Activated CD4-positive, alpha-beta T cell treated with anti-CD3 and anti-CD28 coated beads for 36 hours (primary cell): ENCODE measurements around the gene MCF2. TPM values are rescaled to one million over a fixed set of nuclear protein-coding genes. Genes with fewer than 3 reads are reported as not detected.

ENCODE experiments used
- ATAC-seq: fragments of 200-7000 bp; cut with Tn5 transposase; one replicate; pipeline ENCODE4 v1.10.0; 2021; ENCODE audit warnings: mild to moderate bottlenecking, moderate library complexity
- CTCF ChIA-PET: fragments of 350-600 bp; sonication (Branson Sonifier 250); formaldehyde crosslinking; loops from one replicate; lab custom pipeline; 2021; ENCODE audit warnings: antibody characterized with exemption; lab: Charles Lee
- POLR2A ChIA-PET: fragments of 350-600 bp; sonication (Branson Sonifier 250); formaldehyde crosslinking; loops from one replicate; lab custom pipeline; 2021; ENCODE audit warnings: antibody characterized with exemption, inconsistent platforms; lab: Charles Lee
- DNase-seq: peaks from one replicate; pipeline ENCODE4 v3.0.0-alpha.2; 2020
- H3K27ac Mint-ChIP-seq: one replicate; pipeline ENCODE4 v1.8.0; 2021; ENCODE audit warnings: mixed read lengths
- H3K27me3 Mint-ChIP-seq: one replicate; pipeline ENCODE4 v1.8.0; 2021; ENCODE audit warnings: mixed read lengths
- H3K36me3 Mint-ChIP-seq: one replicate; pipeline ENCODE4 v1.8.0; 2021; ENCODE audit warnings: low read depth, mixed read lengths
- H3K4me1 Mint-ChIP-seq: one replicate; pipeline ENCODE4 v1.8.0; 2021; ENCODE audit warnings: mixed read lengths
- H3K4me3 Mint-ChIP-seq: one replicate; pipeline ENCODE4 v1.8.0; 2021; ENCODE audit warnings: mild to moderate bottlenecking, moderate library complexity, mixed read lengths
- H3K9me3 Mint-ChIP-seq: one replicate; pipeline ENCODE4 v1.8.0; 2021; ENCODE audit warnings: low read depth, mixed read lengths
- intact Hi-C, 2 experiments: fragments of 100-400 bp; cut with DNase I in 1 of 2; cut with micrococcal nuclease in 1 of 2; formaldehyde crosslinking; loops; one replicate each; pipeline versions ENCODE4 v1.14.2 to v1.15.1; 2022 to 2024; cut with DNase I, micrococcal nuclease
- total RNA-seq, 2 experiments: library from RNA; stranded (reverse); gene quantifications; one replicate each; pipeline ENCODE4 v1.2.3, GENCODE V29; 2021

The MCF2 gene
- total RNA-seq, 2 experiments from 2014 or later: 0.34 to 0.74 TPM

- H3K4me1 Mint-ChIP-seq: no peaks in the 10 kb centered on the region
Observed at GRCh38 chrX:139538907-139539790, 168.8 kb downstream of the MCF2 start.

GRCh38 chrX:139533444-139533843 lies 174.5 kb downstream of the MCF2 start:
- intact Hi-C loops: no loop called here
- no peaks in the 10 kb centered on the region for H3K27me3 Mint-ChIP-seq
- ATAC-seq (no peak), DNase-seq (no peak)
- ChIA-PET POLR2A (no interaction called here), CTCF (no interaction called here)
- H3K9me3 Mint-ChIP-seq: no peaks in the 10 kb centered on the region
- H3K36me3 Mint-ChIP-seq: no peaks in the 10 kb centered on the region
- H3K4me3 Mint-ChIP-seq: no peak overlapping the region
- no peaks in the 10 kb centered on the region for H3K4me1 Mint-ChIP-seq
- H3K27ac Mint-ChIP-seq: no peak overlapping the region

More at GRCh38 chrX:139538907-139539790, 168.8 kb downstream of the MCF2 start:
- POLR2A ChIA-PET: no interaction called here
- ATAC-seq: no peak
- DNase-seq: no peak
- no peak overlapping the region for H3K27ac Mint-ChIP-seq
- CTCF ChIA-PET: interaction anchor here (1.2 kb wide), 1 partner anchor 9 kb away, joined by 3 read pairs; the partner anchor contains the start of gene F9
- peaks cover 2% of the 10 kb centered on the region for H3K27me3 Mint-ChIP-seq
- H3K4me3 Mint-ChIP-seq: no peak overlapping the region
- H3K36me3 Mint-ChIP-seq: no peaks in the 10 kb centered on the region
- intact Hi-C loops: no loop called here
- H3K9me3 Mint-ChIP-seq: no peaks in the 10 kb centered on the region

- ChIA-PET CTCF (no interaction called here), POLR2A (no interaction called here)
- H3K36me3 Mint-ChIP-seq: no peaks in the 10 kb centered on the region
- no peaks in the 10 kb centered on the region for H3K9me3 Mint-ChIP-seq
- H3K4me3 Mint-ChIP-seq: no peak overlapping the region
- DNase-seq: no peak
- H3K27ac Mint-ChIP-seq: no peak overlapping the region
- intact Hi-C loops: no loop called here
- no peaks in the 10 kb centered on the region for H3K27me3 Mint-ChIP-seq
- H3K4me1 Mint-ChIP-seq: no peaks in the 10 kb centered on the region
- no peak for ATAC-seq
Observed at GRCh38 chrX:139532834-139533233, 175.1 kb downstream of the MCF2 start.

Other genes starting within 250 kb of the MCF2 start
- not detected for gene F9, start 177.4 kb downstream of the MCF2 start, total RNA-seq
- 10 to 100 TPM; 15.0 to 21.6 TPM for gene ATP11C, start 224.9 kb upstream of the MCF2 start, total RNA-seq